Activated T-cell treated with anti-CD3 and anti-CD28 coated beads for 1 hour (primary cell): Measurements from ENCODE around the gene NDUFB1.

ENCODE experiments used
- DNase-seq: peaks from one replicate; pipeline ENCODE4 v3.0.0-alpha.2; 2020; ENCODE audit warnings: low read depth

NDUFB1 gene

GRCh38 chr14:92093320-92093719, 28.2 kb downstream of the NDUFB1 start:
- DNase-seq, result no peak

- DNase-seq, result no peak
Observed at GRCh38 chr14:92088494-92088893, 33.0 kb downstream of the NDUFB1 start.

- DNase-seq, result no peak
Observed at GRCh38 chr14:92074555-92074954, 47.0 kb downstream of the NDUFB1 start.
